Ascending aorta (tissue), 2 donors: Measurements from ENCODE around the gene NOX3. TPM values are rescaled to one million over a fixed set of nuclear protein-coding genes. Genes with fewer than 3 reads are reported as not detected.
"Not testable (repeated sequence)": the region's sequence is repeated elsewhere in the genome, so short reads cannot be mapped to it uniquely, and the experiment has no call there.

Experiments used
- DNase-seq, 2 donors: peaks; one replicate each; pipeline ENCODE4 v3.0.0-alpha.2; 2019; ENCODE audit warnings: low spot score in 2 of 2
- H3K27ac ChIP-seq, 2 donors: fragments of 200-600 bp; sonication (generic); one replicate each; pipeline ENCODE4 v1.5.1; 2016 to 2017; ENCODE audit warnings: mild to moderate bottlenecking in 1 of 2
- H3K27me3 ChIP-seq: fragments of 200-600 bp; sonication (generic); one replicate; pipeline ENCODE4 v1.5.1; 2017
- H3K36me3 ChIP-seq, 2 donors: fragments of 200-600 bp; sonication (generic); one replicate each; pipeline ENCODE4 v1.5.1; 2016
- H3K4me1 ChIP-seq, 2 donors: fragments of 200-600 bp; sonication (generic); one replicate each; pipeline ENCODE4 v1.5.1; 2016 to 2017; ENCODE audit warnings: mild to moderate bottlenecking in 1 of 2
- H3K4me3 ChIP-seq, 2 donors: fragments of 200-600 bp; sonication (generic); one replicate each; pipeline ENCODE4 v1.5.1; 2016 to 2017; ENCODE audit warnings: mild to moderate bottlenecking in 1 of 2
- H3K9me3 ChIP-seq, 2 donors: fragments of 200-600 bp; sonication (generic); one replicate each; pipeline ENCODE4 v1.5.1; 2016
- CTCF ChIP-seq, 3 experiments: fragments of 200-600 bp in 2 of 3; fragments of 450-650 bp in 1 of 3; sonication (generic) in 2 of 3; IDR thresholded peaks; one replicate each; pipeline ENCODE4 v1.5.1; 2016 to 2019; ENCODE audit warnings: antibody characterized with exemption in 3 of 3, mild to moderate bottlenecking in 1 of 3, moderate library complexity in 1 of 3
- intact Hi-C: fragments of 100-400 bp; cut with DNase I; formaldehyde crosslinking; loops from one replicate; pipeline ENCODE4 v1.15.1; 2023
- total RNA-seq: library from RNA; depleted of rRNA; stranded (reverse); fragments of >200 nt; gene quantifications from one replicate; pipeline ENCODE4 v1.1.0, GENCODE V29; 2016

The NOX3 gene
- total RNA-seq, 1 donor from 2014 or later, result not detected

GRCh38 chr6:155481215-155481614 lies 25.6 kb upstream of the NOX3 start:
- H3K27ac ChIP-seq, result no peak overlapping the region
- TF ChIP-seq CTCF (IDR thresholded peaks at IDR 0.05), result no peak
- H3K9me3 ChIP-seq, result no peaks in the 10 kb centered on the region
- no peaks in the 10 kb centered on the region for H3K27me3 ChIP-seq
- no peak for DNase-seq
- H3K4me1 ChIP-seq, result no peaks in the 10 kb centered on the region
- intact Hi-C loops, result no loop called here
- no peak overlapping the region for H3K4me3 ChIP-seq
- H3K36me3 ChIP-seq, result no peaks in the 10 kb centered on the region

DNA sequence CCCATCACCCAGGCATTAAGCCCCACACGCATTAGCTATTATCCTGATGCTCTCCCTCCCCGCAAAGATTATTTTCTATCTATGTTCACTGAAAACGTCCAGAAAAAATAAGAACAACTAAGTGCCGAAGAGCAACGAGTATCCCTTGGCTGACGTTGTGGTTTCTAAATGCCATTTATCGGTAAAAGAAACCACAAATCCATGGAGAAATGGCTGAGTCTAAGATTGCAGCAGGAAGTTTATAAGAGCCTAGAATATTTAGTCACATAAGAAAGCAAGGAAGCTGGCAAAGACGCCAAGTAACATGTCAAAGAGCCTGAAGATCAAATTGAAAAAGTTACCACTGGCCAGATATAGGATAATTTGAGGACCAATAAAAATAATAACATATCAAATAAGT lies 18.1 kb upstream of the NOX3 start:
- no peak for TF ChIP-seq CTCF (IDR thresholded peaks at IDR 0.05)

GRCh38 chr6:155472886-155473285 lies 17.2 kb upstream of the NOX3 start:
- Histone ChIP-seq H3K27me3 (no peaks in the 10 kb centered on the region), H3K9me3 (peaks cover 0 to 14% of the 10 kb centered on the region in 2 donors), H3K4me1 (no peaks in the 10 kb centered on the region), H3K4me3 (no peak overlapping the region), H3K27ac (no peak overlapping the region), H3K36me3 (no peaks in the 10 kb centered on the region)
- no peak for DNase-seq
- intact Hi-C loops, result no loop called here
- no peak for TF ChIP-seq CTCF (IDR thresholded peaks at IDR 0.05)

More for the DNA sequence above, 18.1 kb upstream of the NOX3 start:
- H3K27ac ChIP-seq, result no peak overlapping the region
- H3K4me1 ChIP-seq, result no peaks in the 10 kb centered on the region
- no peak for DNase-seq
- H3K27me3 ChIP-seq, result no peaks in the 10 kb centered on the region
- no peak overlapping the region for H3K4me3 ChIP-seq
- intact Hi-C loops, result no loop called here
- H3K9me3 ChIP-seq, result peaks cover 0 to 6% of the 10 kb centered on the region in 2 donors
- no peaks in the 10 kb centered on the region for H3K36me3 ChIP-seq

DNA sequence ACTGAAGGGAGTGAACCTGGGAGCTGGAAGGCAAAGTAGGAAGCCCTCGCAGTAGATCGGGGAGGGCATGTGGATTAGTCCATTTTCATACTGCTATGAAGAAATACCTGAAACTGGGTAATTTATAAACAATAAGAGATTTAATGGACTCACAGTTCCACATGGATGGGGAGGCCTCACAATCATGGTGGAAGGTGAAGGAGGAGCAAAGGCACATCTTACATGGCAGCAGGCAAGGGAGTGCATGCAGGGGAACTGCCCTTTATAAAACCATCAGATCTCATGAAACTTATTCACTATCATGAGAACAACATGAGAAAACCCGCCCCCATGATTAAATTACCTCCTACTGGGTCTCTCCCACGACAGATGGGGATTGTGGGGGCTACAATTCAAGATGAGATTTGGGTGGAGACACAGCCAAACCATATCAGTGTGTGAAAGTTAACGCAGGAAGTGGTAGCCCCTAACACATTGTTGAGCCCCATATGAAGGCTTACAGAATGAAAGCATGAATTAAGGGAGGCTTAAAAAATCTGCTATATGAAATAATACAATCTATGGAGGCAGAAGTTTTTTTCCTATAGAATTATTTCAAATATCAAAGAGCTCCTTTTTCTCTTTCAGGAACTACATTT lies 15.5 kb upstream of the NOX3 start:
- H3K36me3 ChIP-seq, H3K4me3 ChIP-seq, H3K4me1 ChIP-seq, H3K27me3 ChIP-seq, DNase-seq, intact Hi-C loops, H3K27ac ChIP-seq: not testable (repeated sequence)
- H3K9me3 ChIP-seq, result peaks cover 0 to 16% of the 10 kb centered on the region in 2 donors

DNA sequence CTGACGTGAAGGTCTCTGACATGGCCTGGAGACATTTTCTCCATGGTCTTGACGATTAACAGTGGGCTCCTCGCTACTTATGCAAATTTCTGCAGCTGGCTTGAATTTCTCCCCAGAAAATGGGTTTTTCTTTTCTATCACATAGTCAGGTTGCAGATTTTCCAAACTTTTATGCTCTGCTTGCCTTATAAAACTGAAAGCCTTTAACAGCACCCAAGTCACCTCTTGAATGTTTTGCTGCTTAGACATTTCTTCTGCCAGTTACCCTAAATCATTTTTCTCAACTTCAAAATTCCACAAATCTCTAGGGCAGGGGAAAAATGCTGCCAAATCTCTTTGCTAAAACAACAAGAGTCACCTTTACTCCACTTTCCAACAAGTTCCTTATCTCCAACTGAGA lies 12.9 kb upstream of the NOX3 start:
- H3K36me3 ChIP-seq, H3K4me1 ChIP-seq, H3K27ac ChIP-seq, intact Hi-C loops, H3K4me3 ChIP-seq, DNase-seq, H3K27me3 ChIP-seq: not testable (repeated sequence)
- H3K9me3 ChIP-seq, result peaks cover 0 to 16% of the 10 kb centered on the region in 2 donors

- no peak overlapping the region for H3K27ac ChIP-seq
- no peaks in the 10 kb centered on the region for H3K4me1 ChIP-seq
- H3K4me3 ChIP-seq, result no peak overlapping the region
- peaks cover 0 to 16% of the 10 kb centered on the region in 2 donors for H3K9me3 ChIP-seq
- intact Hi-C loops, result no loop called here
- no peaks in the 10 kb centered on the region for H3K36me3 ChIP-seq
- no peak for DNase-seq
- TF ChIP-seq CTCF (IDR thresholded peaks at IDR 0.05), result no peak
- no peaks in the 10 kb centered on the region for H3K27me3 ChIP-seq
Measured at GRCh38 chr6:155466539-155466938, 10.9 kb upstream of the NOX3 start.

- no peaks in the 10 kb centered on the region for H3K4me1 ChIP-seq
- H3K36me3 ChIP-seq, result no peaks in the 10 kb centered on the region
- intact Hi-C loops, result no loop called here
- no peak for TF ChIP-seq CTCF (IDR thresholded peaks at IDR 0.05)
- no peaks in the 10 kb centered on the region for H3K27me3 ChIP-seq
- no peak for DNase-seq
- peak overlapping the region; percentile 22 to 26 for H3K4me3 ChIP-seq
- no peaks in the 10 kb centered on the region for H3K9me3 ChIP-seq
- no peak overlapping the region for H3K27ac ChIP-seq
Measured at GRCh38 chr6:155461556-155461955, 5.9 kb upstream of the NOX3 start.
